Measurements from ENCODE around the gene LYPD6. TPM values are rescaled to one million over a fixed set of nuclear protein-coding genes. Genes with fewer than 3 reads are reported as not detected.
"Not testable (repeated sequence)": the region's sequence is repeated elsewhere in the genome, so short reads cannot be mapped to it uniquely, and the experiment has no call there.

LYPD6 gene
- total RNA-seq, 4 donors from 2014 or later = 0.45 to 1.9 (median 0.93) TPM; not detected in 1

DNA sequence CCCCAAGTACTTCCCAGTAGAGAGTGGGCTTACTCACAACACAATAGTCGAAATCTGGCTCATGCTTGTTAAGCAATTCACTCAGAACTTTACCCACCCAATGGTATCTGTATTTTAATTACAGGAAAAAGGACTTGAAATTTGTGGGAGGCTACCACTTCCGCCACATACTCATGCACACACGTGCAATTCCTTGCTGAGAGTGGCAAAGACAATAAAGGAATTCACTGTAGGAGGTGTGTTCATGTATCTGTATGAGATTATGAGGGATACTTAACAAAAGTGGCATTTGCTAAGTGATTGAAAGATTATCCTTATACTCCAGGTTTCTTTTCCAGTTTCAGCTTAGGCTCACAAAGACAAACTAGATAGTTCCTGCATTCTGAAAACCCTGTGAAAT, 14.9 kb upstream of the LYPD6 start:
- no peak for DNase-seq (ENCODE audit: low spot score in 2 of 2)
- no peak overlapping the region for H3K27ac ChIP-seq
- no peak overlapping the region for H3K4me3 ChIP-seq
- no peaks in the 10 kb centered on the region for H3K36me3 ChIP-seq
- WGBS = 79% methylated on average over 3 of the region's 3 CpGs
- no peaks in the 10 kb centered on the region for H3K9me3 ChIP-seq
- TF ChIP-seq POLR2A (IDR thresholded peaks at IDR 0.05) = no peak
- TF ChIP-seq POLR2AphosphoS5 (IDR thresholded peaks at IDR 0.05) = no peak
- TF ChIP-seq, protein P1, sequence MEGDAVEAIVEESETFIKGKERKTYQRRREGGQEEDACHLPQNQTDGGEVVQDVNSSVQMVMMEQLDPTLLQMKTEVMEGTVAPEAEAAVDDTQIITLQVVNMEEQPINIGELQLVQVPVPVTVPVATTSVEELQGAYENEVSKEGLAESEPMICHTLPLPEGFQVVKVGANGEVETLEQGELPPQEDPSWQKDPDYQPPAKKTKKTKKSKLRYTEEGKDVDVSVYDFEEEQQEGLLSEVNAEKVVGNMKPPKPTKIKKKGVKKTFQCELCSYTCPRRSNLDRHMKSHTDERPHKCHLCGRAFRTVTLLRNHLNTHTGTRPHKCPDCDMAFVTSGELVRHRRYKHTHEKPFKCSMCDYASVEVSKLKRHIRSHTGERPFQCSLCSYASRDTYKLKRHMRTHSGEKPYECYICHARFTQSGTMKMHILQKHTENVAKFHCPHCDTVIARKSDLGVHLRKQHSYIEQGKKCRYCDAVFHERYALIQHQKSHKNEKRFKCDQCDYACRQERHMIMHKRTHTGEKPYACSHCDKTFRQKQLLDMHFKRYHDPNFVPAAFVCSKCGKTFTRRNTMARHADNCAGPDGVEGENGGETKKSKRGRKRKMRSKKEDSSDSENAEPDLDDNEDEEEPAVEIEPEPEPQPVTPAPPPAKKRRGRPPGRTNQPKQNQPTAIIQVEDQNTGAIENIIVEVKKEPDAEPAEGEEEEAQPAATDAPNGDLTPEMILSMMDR (IDR thresholded peaks at IDR 0.05) = no peak
- no peak for TF ChIP-seq EP300 (IDR thresholded peaks at IDR 0.05)
- peaks cover 5% of the 10 kb centered on the region for H3K27me3 ChIP-seq
- H3K4me1 ChIP-seq = no peaks in the 10 kb centered on the region

DNA sequence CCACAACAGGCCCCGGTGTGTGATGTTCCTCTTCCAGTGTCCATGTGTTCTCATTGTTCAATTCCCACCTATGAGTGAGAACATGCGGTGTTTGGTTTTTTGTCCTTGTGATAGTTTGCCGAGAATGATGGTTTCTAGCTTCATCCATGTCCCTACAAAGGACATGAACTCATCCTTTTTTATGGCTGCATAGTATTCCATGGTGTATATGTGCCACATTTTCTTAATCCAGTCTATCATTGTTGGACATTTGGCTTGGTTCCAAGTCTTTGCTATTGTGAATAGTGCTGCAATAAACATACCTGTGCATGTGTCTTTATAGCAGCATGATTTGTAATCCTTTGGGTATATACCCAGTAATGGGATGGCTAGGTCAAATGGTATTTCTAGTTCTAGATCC, 11.8 kb upstream of the LYPD6 start:
- H3K4me3 ChIP-seq; H3K9me3 ChIP-seq; DNase-seq (ENCODE audit: low spot score in 2 of 2); H3K36me3 ChIP-seq; H3K27ac ChIP-seq; H3K4me1 ChIP-seq: not testable (repeated sequence)
- peaks cover 10% of the 10 kb centered on the region for H3K27me3 ChIP-seq
- WGBS = 100% methylated on average over 3 of the region's 3 CpGs

DNA sequence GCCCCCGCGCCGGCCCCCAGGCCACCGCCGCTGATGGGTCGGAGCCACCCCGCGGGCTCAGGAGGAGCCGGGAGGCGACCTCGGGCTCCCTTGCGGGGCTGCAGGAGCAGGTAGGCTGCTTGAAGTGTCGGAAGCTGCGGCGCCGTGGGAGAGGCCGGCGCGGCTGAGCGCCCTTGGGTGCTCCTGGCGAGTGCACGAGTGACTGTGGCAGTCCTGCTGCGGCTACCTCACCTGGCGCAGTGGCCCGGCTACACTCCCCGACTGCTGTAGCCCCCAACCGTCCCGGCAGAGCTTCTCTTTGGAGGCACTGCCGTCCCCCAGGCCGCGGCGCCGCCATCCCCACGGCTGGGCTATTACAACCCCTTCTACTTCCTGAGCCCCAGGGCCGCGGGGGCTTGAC, 10.0 kb upstream of the LYPD6 start:
- no CpG with 5 or more reads among the region's 36 CpGs for WGBS
- no peak for DNase-seq (ENCODE audit: low spot score in 2 of 2)
- Histone ChIP-seq H3K27me3 (peaks cover 10% of the 10 kb centered on the region), H3K4me3 (no peak overlapping the region), H3K4me1 (no peaks in the 10 kb centered on the region), H3K27ac (no peak overlapping the region), H3K36me3 (no peaks in the 10 kb centered on the region), H3K9me3 (no peaks in the 10 kb centered on the region)
- TF ChIP-seq POLR2A (IDR thresholded peaks at IDR 0.05) (no peak), EP300 (IDR thresholded peaks at IDR 0.05) (no peak), POLR2AphosphoS5 (IDR thresholded peaks at IDR 0.05) (no peak)
- TF ChIP-seq, protein P1 (IDR thresholded peaks at IDR 0.05) = no peak

DNA sequence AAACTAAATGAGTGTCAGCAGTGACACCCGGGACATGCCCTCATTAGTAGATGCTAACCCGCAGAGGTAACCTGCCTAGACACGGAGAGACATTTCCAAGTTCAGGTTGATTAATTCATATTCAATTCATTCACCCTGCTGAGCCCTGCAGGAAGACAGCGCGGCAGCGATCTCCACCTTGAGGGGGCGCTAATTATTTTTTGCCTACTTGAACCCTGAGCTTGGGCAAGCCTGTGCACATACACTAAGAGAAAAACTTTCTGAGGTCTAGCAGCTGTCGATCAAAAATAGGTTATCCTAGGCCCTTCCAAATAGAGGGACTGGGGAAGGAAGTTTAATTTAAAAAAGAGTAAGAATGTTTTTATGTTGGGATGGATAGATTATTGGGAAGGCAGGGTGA, 1.3 kb upstream of the LYPD6 start:
- Histone ChIP-seq H3K4me1 (peaks cover 24% of the 10 kb centered on the region), H3K36me3 (no peaks in the 10 kb centered on the region), H3K27me3 (peaks cover 18% of the 10 kb centered on the region), H3K4me3 (peak overlapping the region; percentile 71), H3K9me3 (no peaks in the 10 kb centered on the region), H3K27ac (no peak overlapping the region)
- 20% methylated on average over 8 of the region's 8 CpGs for WGBS
- TF ChIP-seq POLR2A (IDR thresholded peaks at IDR 0.05) = no peak
- TF ChIP-seq POLR2AphosphoS5 (IDR thresholded peaks at IDR 0.05) = no peak
- TF ChIP-seq, protein P1 (IDR thresholded peaks at IDR 0.05) = no peak
- TF ChIP-seq EP300 (IDR thresholded peaks at IDR 0.05) = no peak
- DNase-seq (ENCODE audit: low spot score in 2 of 2) = no peak

DNA sequence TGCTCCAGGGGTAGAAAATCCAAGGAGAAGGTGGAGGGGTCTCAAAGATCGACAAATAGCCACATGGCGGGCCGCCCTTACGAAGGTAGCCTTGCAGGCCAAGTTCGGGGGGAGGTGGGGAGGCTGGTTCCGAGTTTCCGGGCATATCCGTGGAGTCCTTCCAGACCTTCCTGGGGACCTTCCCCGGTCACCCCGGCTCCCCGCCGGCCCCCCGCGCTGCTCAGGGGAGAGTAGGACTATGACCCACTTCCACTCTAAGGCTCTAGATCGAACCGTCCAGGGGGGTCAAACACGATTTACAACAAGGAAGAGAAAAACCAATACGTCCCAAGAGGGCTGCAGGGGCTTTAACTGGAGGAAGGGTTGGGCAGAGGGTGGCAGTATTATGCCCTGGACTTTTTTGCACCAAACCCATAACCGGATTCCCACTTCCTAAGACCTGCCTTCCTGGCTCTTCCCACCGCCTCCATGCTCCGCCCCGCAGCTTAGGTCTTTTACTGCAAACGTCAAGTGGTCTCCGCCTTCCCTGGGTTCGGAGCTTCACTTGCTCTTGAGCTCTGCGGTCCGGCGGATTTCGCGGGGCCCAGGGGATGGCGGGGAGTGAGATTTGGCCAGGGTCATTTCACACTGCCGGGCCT, 779 bp upstream of the LYPD6 start:
- 10% methylated on average over 32 of the region's 32 CpGs for WGBS
- Histone ChIP-seq H3K27me3 (peaks cover 18% of the 10 kb centered on the region), H3K36me3 (no peaks in the 10 kb centered on the region), H3K4me3 (peak overlapping the region; percentile 71), H3K9me3 (no peaks in the 10 kb centered on the region), H3K4me1 (peaks cover 24% of the 10 kb centered on the region), H3K27ac (no peak overlapping the region)
- DNase-seq (ENCODE audit: low spot score in 2 of 2) = no peak
- TF ChIP-seq POLR2AphosphoS5 (IDR thresholded peaks at IDR 0.05) = no peak
- no peak for TF ChIP-seq POLR2A (IDR thresholded peaks at IDR 0.05)
- no peak for TF ChIP-seq EP300 (IDR thresholded peaks at IDR 0.05)
- TF ChIP-seq, protein P1 (IDR thresholded peaks at IDR 0.05) = no peak

DNA sequence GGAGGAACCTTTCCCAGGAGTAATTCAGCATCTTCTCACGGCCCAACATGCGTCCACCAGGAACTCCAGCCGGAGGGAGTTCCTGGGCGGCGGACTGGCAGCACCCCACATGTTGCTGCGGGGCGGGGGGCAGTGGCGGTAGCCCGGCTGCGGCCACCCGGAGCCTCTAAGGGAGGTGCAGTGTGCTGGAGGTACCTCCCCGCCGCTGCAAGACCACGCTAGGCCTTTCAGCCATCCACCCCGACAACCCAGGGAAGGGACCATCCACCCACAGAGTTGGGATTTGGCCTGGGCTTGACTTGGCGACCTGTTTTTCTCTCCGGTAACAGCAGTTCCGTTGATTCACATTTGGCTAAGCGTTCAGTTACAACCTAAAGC, 625 bp downstream of the LYPD6 start:
- H3K27ac ChIP-seq = no peak overlapping the region
- H3K27me3 ChIP-seq = peaks cover 18% of the 10 kb centered on the region
- DNase-seq (ENCODE audit: low spot score in 2 of 2) = no peak
- TF ChIP-seq, protein P1 (IDR thresholded peaks at IDR 0.05) = no peak
- TF ChIP-seq EP300 (IDR thresholded peaks at IDR 0.05) (no peak), POLR2A (IDR thresholded peaks at IDR 0.05) (no peak), POLR2AphosphoS5 (IDR thresholded peaks at IDR 0.05) (no peak)
- 9% methylated on average over 14 of the region's 19 CpGs for WGBS
- no peaks in the 10 kb centered on the region for H3K36me3 ChIP-seq
- no peaks in the 10 kb centered on the region for H3K9me3 ChIP-seq
- peaks cover 24% of the 10 kb centered on the region for H3K4me1 ChIP-seq
- H3K4me3 ChIP-seq = peak overlapping the region; percentile 71
